Tibial nerve (tissue), 4 donors: ENCODE data around the gene SWAP70.

ENCODE experiments used
- EP300 ChIP-seq, 2 donors: sonication (generic); formaldehyde crosslinking; IDR thresholded peaks; one replicate each; pipeline ENCODE4 v1.6.1; 2017; ENCODE audit warnings: antibody characterized with exemption in 2 of 2, mild to moderate bottlenecking in 1 of 2
- TF ChIP-seq, protein P1 (sequence below), 5 experiments: fragments of 200-600 bp in 3 of 5; fragments of 450-650 bp in 2 of 5; sonication (generic) in 3 of 5; IDR thresholded peaks; one replicate each; pipeline ENCODE4 v1.5.1; 2016 to 2019; ENCODE audit warnings: antibody characterized with exemption in 5 of 5, mild to moderate bottlenecking in 3 of 5, moderate library complexity in 2 of 5

DNA sequence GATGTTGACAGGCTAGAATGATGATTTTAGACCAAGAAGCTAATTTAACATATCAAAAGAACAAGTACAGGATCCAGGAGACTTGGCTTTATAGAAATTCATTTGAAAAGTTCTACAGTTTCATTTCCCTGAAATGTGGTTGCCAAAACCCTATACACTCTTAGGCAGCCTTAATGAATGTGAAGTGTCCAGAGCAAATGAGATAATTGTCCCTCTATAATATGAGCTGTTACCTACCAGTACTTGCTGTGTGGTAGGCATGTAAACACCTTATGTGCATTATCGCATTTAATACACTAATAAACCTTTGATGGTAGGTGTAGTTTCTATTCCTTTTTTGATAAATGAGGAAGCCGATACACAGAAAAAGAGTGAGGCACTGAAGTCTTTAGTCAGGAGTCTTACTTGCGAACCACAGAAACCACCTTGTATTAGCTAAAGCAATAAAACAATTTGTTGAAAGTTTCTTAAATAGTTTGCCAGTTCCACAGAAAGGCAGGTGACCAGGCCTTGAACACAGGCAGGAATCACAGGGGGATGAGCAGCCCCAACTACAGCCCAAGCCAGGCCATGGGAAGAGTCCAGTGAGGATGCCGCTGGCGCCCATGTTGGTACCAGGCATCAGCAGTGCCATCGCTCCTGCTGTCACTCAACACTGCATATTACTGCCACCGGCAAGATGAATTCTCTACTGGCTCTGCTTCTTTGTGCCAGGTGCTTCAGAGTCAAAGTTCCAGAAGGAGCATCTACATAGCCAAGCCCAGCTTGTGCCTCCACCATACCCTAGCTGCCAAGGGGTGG, 81.7 kb downstream of the SWAP70 start:
- TF ChIP-seq, protein P1, sequence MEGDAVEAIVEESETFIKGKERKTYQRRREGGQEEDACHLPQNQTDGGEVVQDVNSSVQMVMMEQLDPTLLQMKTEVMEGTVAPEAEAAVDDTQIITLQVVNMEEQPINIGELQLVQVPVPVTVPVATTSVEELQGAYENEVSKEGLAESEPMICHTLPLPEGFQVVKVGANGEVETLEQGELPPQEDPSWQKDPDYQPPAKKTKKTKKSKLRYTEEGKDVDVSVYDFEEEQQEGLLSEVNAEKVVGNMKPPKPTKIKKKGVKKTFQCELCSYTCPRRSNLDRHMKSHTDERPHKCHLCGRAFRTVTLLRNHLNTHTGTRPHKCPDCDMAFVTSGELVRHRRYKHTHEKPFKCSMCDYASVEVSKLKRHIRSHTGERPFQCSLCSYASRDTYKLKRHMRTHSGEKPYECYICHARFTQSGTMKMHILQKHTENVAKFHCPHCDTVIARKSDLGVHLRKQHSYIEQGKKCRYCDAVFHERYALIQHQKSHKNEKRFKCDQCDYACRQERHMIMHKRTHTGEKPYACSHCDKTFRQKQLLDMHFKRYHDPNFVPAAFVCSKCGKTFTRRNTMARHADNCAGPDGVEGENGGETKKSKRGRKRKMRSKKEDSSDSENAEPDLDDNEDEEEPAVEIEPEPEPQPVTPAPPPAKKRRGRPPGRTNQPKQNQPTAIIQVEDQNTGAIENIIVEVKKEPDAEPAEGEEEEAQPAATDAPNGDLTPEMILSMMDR (IDR thresholded peaks at IDR 0.05), result no peak
- no peak for TF ChIP-seq EP300 (IDR thresholded peaks at IDR 0.05)
